SK-N-SH (cell line): ENCODE results near the gene RAB33A. TPM values are rescaled to one million over a fixed set of nuclear protein-coding genes. Genes with fewer than 3 reads are reported as not detected.
"Not testable (repeated sequence)": the region's sequence is repeated elsewhere in the genome, so short reads cannot be mapped to it uniquely, and the experiment has no call there.

Experiments used
- CTCF ChIA-PET: fragments of 300-600, 350-600 bp; formaldehyde crosslinking; extraction: SDS; loops from one replicate; lab custom pipeline; 2021; lab: Yijun Ruan, JAX
- POLR2A ChIA-PET: fragments of 350-600 bp; sonication (Branson Sonifier 250); formaldehyde crosslinking; extraction: SDS; loops from one replicate; lab custom pipeline; 2020; ENCODE audit warnings: antibody characterized with exemption, inconsistent platforms; lab: Yijun Ruan, JAX
- DNase-seq: peaks from one replicate; pipeline ENCODE4 v3.0.0; 2012
- H2AFZ ChIP-seq: fragments of 200-600 bp; sonication (generic); 2 replicates; pipeline ENCODE4 v1.8.1; 2016; ENCODE audit warnings: antibody characterized with exemption, mild to moderate bottlenecking, low read depth
- H3F3A ChIP-seq: fragments of 200-600 bp; sonication (generic); replicated peaks from 2 replicates; pipeline ENCODE3; 2016; ENCODE audit warnings: antibody characterized with exemption, mild to moderate bottlenecking; ENCODE audit not compliant: insufficient read depth
- H3K27ac ChIP-seq, 2 experiments: fragments of 200-500 bp in 1 of 2; fragments of 200-600 bp in 1 of 2; sonication (Bioruptor generic) in 1 of 2; sonication (generic), shearing (Covaris generic) in 1 of 2; 2 replicates each; pipeline versions ENCODE4 v1.5.1 to v1.6.1; 2014 to 2016; ENCODE audit warnings: low read depth in 2 of 2, inconsistent platforms in 1 of 2, low read length in 1 of 2, mild to moderate bottlenecking in 1 of 2, mixed read lengths in 1 of 2
- H3K27me3 ChIP-seq: fragments of 200-600 bp; sonication (generic), shearing (Covaris generic); 2 replicates; pipeline ENCODE4 v1.6.1; 2016; ENCODE audit warnings: mixed run types; ENCODE audit not compliant: insufficient read depth
- H3K36me3 ChIP-seq, 2 experiments: fragments of 200-500 bp in 1 of 2; fragments of 200-600 bp in 1 of 2; sonication (Bioruptor generic) in 1 of 2; sonication (generic) in 1 of 2; replicated peaks in 1 of 2; 2 replicates each; pipeline versions ENCODE3 to v1.5.1; 2014 to 2016; ENCODE audit warnings: low read length in 1 of 2, mild to moderate bottlenecking in 1 of 2; ENCODE audit not compliant: insufficient read depth in 2 of 2, control insufficient read depth in 1 of 2
- H3K4me1 ChIP-seq, 2 experiments: fragments of 200-500 bp in 1 of 2; fragments of 200-600 bp in 1 of 2; sonication (Bioruptor generic) in 1 of 2; sonication (generic), shearing (Covaris generic) in 1 of 2; 2 replicates each; pipeline versions ENCODE4 v1.5.1 to v1.6.1; 2014 to 2016; ENCODE audit warnings: low read depth in 1 of 2, low read length in 1 of 2, mixed run types in 1 of 2; ENCODE audit not compliant: insufficient read depth in 2 of 2, control insufficient read depth in 1 of 2
- H3K4me2 ChIP-seq: fragments of 200-600 bp; sonication (generic), shearing (Covaris generic); 2 replicates; pipeline ENCODE4 v1.6.1; 2017; ENCODE audit warnings: mixed run types
- H3K4me3 ChIP-seq, 2 experiments: fragments of 200-500 bp in 1 of 2; fragments of 200-600 bp in 1 of 2; sonication (Bioruptor generic) in 1 of 2; sonication (generic), shearing (Covaris generic) in 1 of 2; 2 replicates each; pipeline versions ENCODE4 v1.5.1 to v1.8.1; 2014 to 2016; ENCODE audit warnings: low read depth in 2 of 2, inconsistent platforms in 1 of 2, low read length in 1 of 2, mild to moderate bottlenecking in 1 of 2, mixed read lengths in 1 of 2, moderate library complexity in 1 of 2
- H3K79me2 ChIP-seq: fragments of 200-600 bp; sonication (generic); 2 replicates; pipeline ENCODE4 v1.8.1; 2017; ENCODE audit warnings: mild to moderate bottlenecking; ENCODE audit not compliant: insufficient read depth
- H3K9ac ChIP-seq: fragments of 200-600 bp; sonication (generic); 2 replicates; pipeline ENCODE4 v1.6.1; 2017; ENCODE audit warnings: mixed run types
- H3K9me2 ChIP-seq: fragments of 200-600 bp; sonication (generic); 2 replicates; pipeline ENCODE4 v1.6.1; 2017; ENCODE audit warnings: mixed run types
- H3K9me3 ChIP-seq: fragments of 200-600 bp; sonication (generic); 2 replicates; pipeline ENCODE4 v1.6.1; 2017; ENCODE audit warnings: mixed run types, mild to moderate bottlenecking, moderate library complexity
- H4K20me1 ChIP-seq: fragments of 200-600 bp; sonication (generic); 2 replicates; pipeline ENCODE4 v1.6.1; 2017; ENCODE audit warnings: mild to moderate bottlenecking, mixed run types; ENCODE audit not compliant: insufficient read depth
- CHD2 ChIP-seq: fragments of 150-350 bp; IDR thresholded peaks from 2 replicates; pipeline ENCODE4 v1.6.1; 2018; ENCODE audit warnings: low read length; ENCODE audit not compliant: partially characterized antibody
- EZH2phosphoT487 ChIP-seq: fragments of 200-600 bp; sonication (generic); IDR thresholded peaks from 2 replicates; pipeline ENCODE4 v1.6.1; 2017; ENCODE audit warnings: low read depth, mixed run types, mild to moderate bottlenecking, antibody characterized with exemption, moderate library complexity, borderline replicate concordance
- FOSL2 ChIP-seq: IDR thresholded peaks from 2 replicates; pipeline ENCODE4 v1.4.0; 2012; ENCODE audit warnings: low read depth, mild to moderate bottlenecking, moderate library complexity, borderline replicate concordance
- FOXM1 ChIP-seq: IDR thresholded peaks from 2 replicates; pipeline ENCODE4 v1.4.0; 2012; ENCODE audit warnings: low read depth, mild to moderate bottlenecking
- MEF2A ChIP-seq: IDR thresholded peaks from 2 replicates; pipeline ENCODE4 v1.4.0; 2012; ENCODE audit warnings: low read depth, borderline replicate concordance
- NRF1 ChIP-seq: IDR thresholded peaks from 2 replicates; pipeline ENCODE4 v1.6.1; 2012; ENCODE audit warnings: low read depth, mild to moderate bottlenecking, low read length
- SIN3A ChIP-seq: IDR thresholded peaks from 2 replicates; pipeline ENCODE4 v1.6.1; 2012; ENCODE audit warnings: low read depth, mild to moderate bottlenecking, low read length, moderate library complexity, borderline replicate concordance
- TAF1 ChIP-seq: IDR thresholded peaks from 2 replicates; pipeline ENCODE4 v1.6.1; 2012; ENCODE audit warnings: low read depth, mild to moderate bottlenecking, low read length, moderate library complexity, borderline replicate concordance
- TCF12 ChIP-seq: IDR thresholded peaks from 2 replicates; pipeline ENCODE4 v1.4.0; 2012
- TEAD4 ChIP-seq: IDR thresholded peaks from 2 replicates; pipeline ENCODE4 v1.4.0; 2012; ENCODE audit warnings: mild to moderate bottlenecking, borderline replicate concordance; ENCODE audit not compliant: insufficient read depth
- YY1 ChIP-seq: IDR thresholded peaks from 2 replicates; pipeline ENCODE4 v1.4.0; 2012; ENCODE audit warnings: low read depth, mild to moderate bottlenecking
- WGBS: methylation state at CpG from one replicate; pipeline ENCODE4 v1.1.6; 2017; ENCODE audit warnings: low lambda C conversion rate; 5-methylcytosine and 5-hydroxymethylcytosine counted together
- polyA plus RNA-seq, 3 experiments: library from polyadenylated mRNA; depleted of rRNA; stranded (reverse); fragments of >200 nt; gene quantifications; 2 replicates each; pipeline ENCODE4 v1.2.3, GENCODE V29; 2012
- TF ChIP-seq, protein P1 (sequence below): IDR thresholded peaks from 2 replicates; pipeline ENCODE4 v1.4.0; 2012; ENCODE audit warnings: low read depth
- TF ChIP-seq, protein P2 (sequence below): IDR thresholded peaks from 2 replicates; pipeline ENCODE4 v1.6.1; 2012; ENCODE audit warnings: mild to moderate bottlenecking, low read depth, low read length, moderate library complexity
- TF ChIP-seq, protein P3 (sequence below): fragments of 150-350 bp; IDR thresholded peaks from 2 replicates; pipeline ENCODE4 v1.6.1; 2017; ENCODE audit warnings: antibody characterized with exemption, low read length, low read depth, borderline replicate concordance

RAB33A gene
- polyA plus RNA-seq, 1 of the 3 experiments (the other 2 are of a cell fraction), result 1.2 TPM

DNA sequence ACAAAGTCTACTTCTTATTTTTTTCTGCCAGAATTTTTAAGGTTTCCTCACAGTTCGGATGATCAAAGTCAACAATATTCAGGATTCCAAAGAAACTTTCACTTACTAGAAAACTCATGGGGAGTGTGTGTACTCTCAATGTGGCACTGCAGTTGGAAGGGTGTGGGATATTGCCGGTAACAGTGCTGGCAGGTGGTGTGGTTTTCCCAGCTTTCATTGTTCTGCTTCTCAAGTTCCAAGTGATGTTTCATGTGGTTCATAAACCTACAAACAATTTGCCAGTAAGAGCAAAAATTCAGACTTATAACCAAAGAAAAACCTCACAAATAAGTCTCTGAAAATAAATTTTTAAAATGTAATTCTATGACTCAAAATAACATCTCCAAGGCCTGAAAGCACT lies 57.1 kb downstream of the RAB33A start:
- no peak for TF ChIP-seq FOSL2
- TF ChIP-seq FOXM1, result no peak
- TF ChIP-seq TAF1, result no peak
- TF ChIP-seq MEF2A, result no peak
- TF ChIP-seq SIN3A, result no peak
- TF ChIP-seq, protein P1, sequence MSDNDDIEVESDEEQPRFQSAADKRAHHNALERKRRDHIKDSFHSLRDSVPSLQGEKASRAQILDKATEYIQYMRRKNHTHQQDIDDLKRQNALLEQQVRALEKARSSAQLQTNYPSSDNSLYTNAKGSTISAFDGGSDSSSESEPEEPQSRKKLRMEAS, result no peak
- TF ChIP-seq CHD2, result no peak
- TF ChIP-seq, protein P2, sequence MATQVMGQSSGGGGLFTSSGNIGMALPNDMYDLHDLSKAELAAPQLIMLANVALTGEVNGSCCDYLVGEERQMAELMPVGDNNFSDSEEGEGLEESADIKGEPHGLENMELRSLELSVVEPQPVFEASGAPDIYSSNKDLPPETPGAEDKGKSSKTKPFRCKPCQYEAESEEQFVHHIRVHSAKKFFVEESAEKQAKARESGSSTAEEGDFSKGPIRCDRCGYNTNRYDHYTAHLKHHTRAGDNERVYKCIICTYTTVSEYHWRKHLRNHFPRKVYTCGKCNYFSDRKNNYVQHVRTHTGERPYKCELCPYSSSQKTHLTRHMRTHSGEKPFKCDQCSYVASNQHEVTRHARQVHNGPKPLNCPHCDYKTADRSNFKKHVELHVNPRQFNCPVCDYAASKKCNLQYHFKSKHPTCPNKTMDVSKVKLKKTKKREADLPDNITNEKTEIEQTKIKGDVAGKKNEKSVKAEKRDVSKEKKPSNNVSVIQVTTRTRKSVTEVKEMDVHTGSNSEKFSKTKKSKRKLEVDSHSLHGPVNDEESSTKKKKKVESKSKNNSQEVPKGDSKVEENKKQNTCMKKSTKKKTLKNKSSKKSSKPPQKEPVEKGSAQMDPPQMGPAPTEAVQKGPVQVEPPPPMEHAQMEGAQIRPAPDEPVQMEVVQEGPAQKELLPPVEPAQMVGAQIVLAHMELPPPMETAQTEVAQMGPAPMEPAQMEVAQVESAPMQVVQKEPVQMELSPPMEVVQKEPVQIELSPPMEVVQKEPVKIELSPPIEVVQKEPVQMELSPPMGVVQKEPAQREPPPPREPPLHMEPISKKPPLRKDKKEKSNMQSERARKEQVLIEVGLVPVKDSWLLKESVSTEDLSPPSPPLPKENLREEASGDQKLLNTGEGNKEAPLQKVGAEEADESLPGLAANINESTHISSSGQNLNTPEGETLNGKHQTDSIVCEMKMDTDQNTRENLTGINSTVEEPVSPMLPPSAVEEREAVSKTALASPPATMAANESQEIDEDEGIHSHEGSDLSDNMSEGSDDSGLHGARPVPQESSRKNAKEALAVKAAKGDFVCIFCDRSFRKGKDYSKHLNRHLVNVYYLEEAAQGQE, result no peak
- TF ChIP-seq TCF12, result no peak
- no peak for TF ChIP-seq TEAD4
- TF ChIP-seq NRF1, result no peak
- TF ChIP-seq YY1, result no peak
- TF ChIP-seq, protein P3, sequence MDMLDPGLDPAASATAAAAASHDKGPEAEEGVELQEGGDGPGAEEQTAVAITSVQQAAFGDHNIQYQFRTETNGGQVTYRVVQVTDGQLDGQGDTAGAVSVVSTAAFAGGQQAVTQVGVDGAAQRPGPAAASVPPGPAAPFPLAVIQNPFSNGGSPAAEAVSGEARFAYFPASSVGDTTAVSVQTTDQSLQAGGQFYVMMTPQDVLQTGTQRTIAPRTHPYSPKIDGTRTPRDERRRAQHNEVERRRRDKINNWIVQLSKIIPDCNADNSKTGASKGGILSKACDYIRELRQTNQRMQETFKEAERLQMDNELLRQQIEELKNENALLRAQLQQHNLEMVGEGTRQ, result no peak
- no peak for TF ChIP-seq EZH2phosphoT487
- TF ChIP-seq, all 33 proteins: peak for 0
- H3K36me3 ChIP-seq, result peaks cover 31 to 52% of the 10 kb centered on the region in 2 experiments
- DNase-seq, result no peak
- no peaks in the 10 kb centered on the region for H3K4me1 ChIP-seq
- H4K20me1 ChIP-seq, result no peaks in the 10 kb centered on the region
- peaks cover 2% of the 10 kb centered on the region for H3F3A ChIP-seq
- H3K4me3 ChIP-seq, result no peak overlapping the region
- ChIA-PET CTCF (no interaction called here), POLR2A (no interaction called here)
- H3K9me3 ChIP-seq, result no peaks in the 10 kb centered on the region
- H3K27me3 ChIP-seq, result no peaks in the 10 kb centered on the region
- H3K9me2 ChIP-seq, result no peaks in the 10 kb centered on the region
- no peak overlapping the region for H3K9ac ChIP-seq
- H2AFZ ChIP-seq, result no peak overlapping the region
- no peaks in the 10 kb centered on the region for H3K79me2 ChIP-seq
- H3K4me2 ChIP-seq, result no peak overlapping the region
- 53% methylated on average over 2 of the region's 2 CpGs for WGBS
- H3K27ac ChIP-seq, result no peak overlapping the region

DNA sequence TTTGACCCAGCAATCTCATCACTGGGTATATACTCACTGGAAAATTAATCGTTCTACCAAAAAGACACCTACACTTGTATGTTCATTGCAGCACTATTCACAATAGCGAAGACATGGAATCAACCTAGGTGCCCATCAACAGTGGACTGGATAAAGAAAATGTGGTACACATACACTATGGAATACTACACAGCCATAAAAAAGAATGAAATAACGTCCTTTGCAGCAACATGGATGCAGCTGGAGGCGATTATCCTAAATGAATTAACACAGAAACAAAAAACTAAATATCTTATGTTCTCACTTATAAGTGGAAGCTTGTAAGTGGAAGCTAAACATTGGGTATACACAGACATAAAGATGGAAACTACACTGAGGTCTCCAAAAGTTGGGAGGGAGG lies 59.4 kb downstream of the RAB33A start:
- POLR2A ChIA-PET, H3K4me3 ChIP-seq, H3K4me2 ChIP-seq, H2AFZ ChIP-seq, H3K9ac ChIP-seq, H3F3A ChIP-seq, H3K9me3 ChIP-seq, CTCF ChIA-PET, H3K27me3 ChIP-seq, DNase-seq, H3K4me1 ChIP-seq, H3K27ac ChIP-seq, H3K9me2 ChIP-seq, H3K79me2 ChIP-seq, H4K20me1 ChIP-seq: not testable (repeated sequence)
- H3K36me3 ChIP-seq, result peaks cover 34 to 47% of the 10 kb centered on the region in 2 experiments
- 46% methylated on average over 4 of the region's 4 CpGs for WGBS

Other genes with a start within 250 kb of the RAB33A start
- 1.5 and 4.2 TPM in 2 replicates for gene BCORL1, start 189.3 kb upstream of the RAB33A start, polyA plus RNA-seq (2012; rRNA removed)
- gene ELF4, start 61.5 kb upstream of the RAB33A start, polyA plus RNA-seq (2012; rRNA removed), result 7.7 and 9.6 TPM in 2 replicates
- gene AIFM1, start 6.1 kb upstream of the RAB33A start, polyA plus RNA-seq (2012; rRNA removed), result 49.8 and 61.4 TPM in 2 replicates
- gene ZNF280C, start 96.9 kb downstream of the RAB33A start, polyA plus RNA-seq (2012; rRNA removed), result 2.7 and 3.7 TPM in 2 replicates
- gene SLC25A14, start 168.0 kb downstream of the RAB33A start, polyA plus RNA-seq (2012; rRNA removed), result 14.0 and 21.7 TPM in 2 replicates
- gene GPR119, start 213.7 kb downstream of the RAB33A start, polyA plus RNA-seq (2012; rRNA removed), result not detected in 2 replicates
- gene RBMX2, start 230.0 kb downstream of the RAB33A start, polyA plus RNA-seq (2012; rRNA removed), result 22.7 and 23.6 TPM in 2 replicates